Parathyroid adenoma (tissue), 2 donors: ENCODE data around the gene HMGN3.
"Not testable (repeated sequence)": the region's sequence is repeated elsewhere in the genome, so short reads cannot be mapped to it uniquely, and the experiment has no call there.

Experiments used
- H2AFZ ChIP-seq: fragments of 300-600 bp; sonication (generic); one replicate; pipeline ENCODE4 v1.7.0; 2017; ENCODE audit warnings: antibody characterized with exemption, mild to moderate bottlenecking
- H3K27ac ChIP-seq: fragments of 300-600 bp; sonication (generic); one replicate; pipeline ENCODE4 v1.7.0; 2017
- H3K27me3 ChIP-seq: fragments of 300-600 bp; sonication (generic); one replicate; pipeline ENCODE4 v1.7.0; 2017; ENCODE audit warnings: low read length; ENCODE audit not compliant: control insufficient read depth, insufficient read depth
- H3K36me3 ChIP-seq: fragments of 300-600 bp; sonication (generic); one replicate; pipeline ENCODE4 v1.7.0; 2017; ENCODE audit warnings: low read length; ENCODE audit not compliant: control insufficient read depth, insufficient read depth
- H3K4me1 ChIP-seq: fragments of 300-600 bp; sonication (generic); one replicate; pipeline ENCODE4 v1.7.0; 2017; ENCODE audit warnings: control low read depth
- H3K4me2 ChIP-seq: fragments of 300-600 bp; sonication (generic); one replicate; pipeline ENCODE4 v1.7.0; 2017; ENCODE audit warnings: low read length
- H3K4me3 ChIP-seq: fragments of 300-600 bp; sonication (generic); one replicate; pipeline ENCODE4 v1.7.0; 2017; ENCODE audit warnings: low read depth, low read length
- H3K79me2 ChIP-seq: fragments of 300-600 bp; sonication (generic); one replicate; pipeline ENCODE4 v1.7.0; 2017; ENCODE audit warnings: control low read depth
- H3K9ac ChIP-seq: fragments of 300-600 bp; sonication (generic); one replicate; pipeline ENCODE4 v1.7.0; 2017; ENCODE audit warnings: mild to moderate bottlenecking
- H3K9me3 ChIP-seq: fragments of 300-600 bp; sonication (generic); one replicate; pipeline ENCODE4 v1.7.0; 2017; ENCODE audit warnings: low read length; ENCODE audit not compliant: control insufficient read depth
- TF ChIP-seq, protein P1 (sequence below): fragments of 300-600 bp; sonication (generic); IDR thresholded peaks from one replicate; pipeline ENCODE4 v1.7.0; 2017; ENCODE audit warnings: antibody characterized with exemption, mild to moderate bottlenecking
- donor health status: primary hyperparathyroidism.

HMGN3 gene

DNA sequence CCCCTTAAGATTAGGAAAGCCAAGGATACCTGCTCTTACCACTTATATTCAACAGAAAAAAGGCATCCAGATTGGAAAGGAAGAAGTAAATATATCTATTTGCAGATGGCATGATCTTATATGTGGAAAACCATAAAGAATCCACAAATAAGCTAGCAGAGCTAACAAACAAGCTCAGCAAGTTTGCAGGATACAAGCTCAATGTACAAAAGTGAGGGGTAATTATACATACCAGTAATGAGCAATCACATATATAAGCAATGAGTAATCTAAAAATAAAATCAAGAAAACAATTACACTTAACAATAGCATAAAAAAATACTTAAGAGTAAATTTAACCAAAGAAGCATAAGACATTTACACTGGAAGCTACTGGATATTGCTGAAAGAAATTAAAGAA lies 31.6 kb upstream of the HMGN3 start:
- Histone ChIP-seq H3K36me3 (no peaks in the 10 kb centered on the region), H3K4me1 (no peaks in the 10 kb centered on the region), H3K27ac (no peak overlapping the region), H3K79me2 (no peaks in the 10 kb centered on the region), H3K27me3 (no peaks in the 10 kb centered on the region), H3K9ac (no peak overlapping the region), H3K4me2 (no peak overlapping the region), H3K4me3 (no peak overlapping the region), H2AFZ (no peak overlapping the region), H3K9me3 (no peaks in the 10 kb centered on the region)
- TF ChIP-seq, protein P1, sequence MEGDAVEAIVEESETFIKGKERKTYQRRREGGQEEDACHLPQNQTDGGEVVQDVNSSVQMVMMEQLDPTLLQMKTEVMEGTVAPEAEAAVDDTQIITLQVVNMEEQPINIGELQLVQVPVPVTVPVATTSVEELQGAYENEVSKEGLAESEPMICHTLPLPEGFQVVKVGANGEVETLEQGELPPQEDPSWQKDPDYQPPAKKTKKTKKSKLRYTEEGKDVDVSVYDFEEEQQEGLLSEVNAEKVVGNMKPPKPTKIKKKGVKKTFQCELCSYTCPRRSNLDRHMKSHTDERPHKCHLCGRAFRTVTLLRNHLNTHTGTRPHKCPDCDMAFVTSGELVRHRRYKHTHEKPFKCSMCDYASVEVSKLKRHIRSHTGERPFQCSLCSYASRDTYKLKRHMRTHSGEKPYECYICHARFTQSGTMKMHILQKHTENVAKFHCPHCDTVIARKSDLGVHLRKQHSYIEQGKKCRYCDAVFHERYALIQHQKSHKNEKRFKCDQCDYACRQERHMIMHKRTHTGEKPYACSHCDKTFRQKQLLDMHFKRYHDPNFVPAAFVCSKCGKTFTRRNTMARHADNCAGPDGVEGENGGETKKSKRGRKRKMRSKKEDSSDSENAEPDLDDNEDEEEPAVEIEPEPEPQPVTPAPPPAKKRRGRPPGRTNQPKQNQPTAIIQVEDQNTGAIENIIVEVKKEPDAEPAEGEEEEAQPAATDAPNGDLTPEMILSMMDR, result no peak

DNA sequence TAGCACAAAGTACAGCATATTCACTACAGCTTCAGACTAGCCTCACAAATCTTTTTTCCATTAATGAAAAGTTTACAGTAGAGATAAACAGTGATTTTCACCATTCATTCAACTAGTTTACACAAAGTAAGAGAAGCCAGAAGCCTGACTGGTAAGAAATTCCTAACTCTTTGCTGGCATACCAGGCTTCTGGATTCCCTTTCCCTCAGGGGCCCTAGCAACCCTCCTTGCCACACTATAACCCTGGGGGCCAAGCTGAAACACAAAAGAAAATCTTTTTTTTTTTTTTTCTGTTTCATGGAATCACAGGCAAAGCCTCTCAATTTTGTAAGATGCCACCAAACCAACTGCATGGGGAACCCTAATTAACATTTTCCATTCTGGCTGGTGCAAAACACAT lies 28.9 kb upstream of the HMGN3 start:
- Histone ChIP-seq H2AFZ (no peak overlapping the region), H3K27ac (no peak overlapping the region), H3K9me3 (no peaks in the 10 kb centered on the region), H3K4me1 (no peaks in the 10 kb centered on the region), H3K9ac (no peak overlapping the region), H3K79me2 (no peaks in the 10 kb centered on the region), H3K36me3 (no peaks in the 10 kb centered on the region), H3K4me2 (no peak overlapping the region), H3K4me3 (no peak overlapping the region), H3K27me3 (no peaks in the 10 kb centered on the region)
- TF ChIP-seq, protein P1, result no peak

- no peak overlapping the region for H3K9ac ChIP-seq
- no peak overlapping the region for H3K4me2 ChIP-seq
- TF ChIP-seq, protein P1, result no peak
- H3K9me3 ChIP-seq, result no peaks in the 10 kb centered on the region
- H3K4me1 ChIP-seq, result no peaks in the 10 kb centered on the region
- no peaks in the 10 kb centered on the region for H3K36me3 ChIP-seq
- H3K27ac ChIP-seq, result no peak overlapping the region
- no peaks in the 10 kb centered on the region for H3K79me2 ChIP-seq
- no peak overlapping the region for H3K4me3 ChIP-seq
- H2AFZ ChIP-seq, result no peak overlapping the region
- no peaks in the 10 kb centered on the region for H3K27me3 ChIP-seq
Observed at GRCh38 chr6:79261666-79262065, 27.2 kb upstream of the HMGN3 start.

DNA sequence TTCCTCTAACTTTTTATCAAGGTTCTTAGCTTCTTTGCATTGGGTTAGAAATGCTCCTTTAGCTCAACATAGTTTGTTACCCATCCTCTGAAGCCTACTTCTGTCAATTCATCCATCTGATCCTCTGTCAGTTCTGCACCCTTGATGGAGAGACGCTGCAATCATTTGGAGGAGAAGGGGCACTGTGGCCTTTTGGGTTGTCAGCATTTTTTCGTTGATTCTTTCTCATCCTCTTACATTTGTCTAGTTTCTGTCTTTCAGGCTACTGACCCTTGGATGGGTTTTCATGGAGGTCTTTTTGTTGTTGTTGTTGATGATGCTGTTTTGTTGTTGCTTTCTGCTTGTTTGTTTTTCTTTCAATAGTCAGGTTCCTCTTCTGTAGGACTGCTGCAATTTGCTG lies 26.3 kb upstream of the HMGN3 start:
- no peak overlapping the region for H2AFZ ChIP-seq
- TF ChIP-seq, protein P1, result no peak
- no peak overlapping the region for H3K9ac ChIP-seq
- H3K27me3 ChIP-seq, result no peaks in the 10 kb centered on the region
- H3K4me2 ChIP-seq, result no peak overlapping the region
- H3K79me2 ChIP-seq, result no peaks in the 10 kb centered on the region
- H3K9me3 ChIP-seq, result no peaks in the 10 kb centered on the region
- H3K27ac ChIP-seq, result no peak overlapping the region
- no peaks in the 10 kb centered on the region for H3K36me3 ChIP-seq
- H3K4me3 ChIP-seq, result no peak overlapping the region
- H3K4me1 ChIP-seq, result no peaks in the 10 kb centered on the region

DNA sequence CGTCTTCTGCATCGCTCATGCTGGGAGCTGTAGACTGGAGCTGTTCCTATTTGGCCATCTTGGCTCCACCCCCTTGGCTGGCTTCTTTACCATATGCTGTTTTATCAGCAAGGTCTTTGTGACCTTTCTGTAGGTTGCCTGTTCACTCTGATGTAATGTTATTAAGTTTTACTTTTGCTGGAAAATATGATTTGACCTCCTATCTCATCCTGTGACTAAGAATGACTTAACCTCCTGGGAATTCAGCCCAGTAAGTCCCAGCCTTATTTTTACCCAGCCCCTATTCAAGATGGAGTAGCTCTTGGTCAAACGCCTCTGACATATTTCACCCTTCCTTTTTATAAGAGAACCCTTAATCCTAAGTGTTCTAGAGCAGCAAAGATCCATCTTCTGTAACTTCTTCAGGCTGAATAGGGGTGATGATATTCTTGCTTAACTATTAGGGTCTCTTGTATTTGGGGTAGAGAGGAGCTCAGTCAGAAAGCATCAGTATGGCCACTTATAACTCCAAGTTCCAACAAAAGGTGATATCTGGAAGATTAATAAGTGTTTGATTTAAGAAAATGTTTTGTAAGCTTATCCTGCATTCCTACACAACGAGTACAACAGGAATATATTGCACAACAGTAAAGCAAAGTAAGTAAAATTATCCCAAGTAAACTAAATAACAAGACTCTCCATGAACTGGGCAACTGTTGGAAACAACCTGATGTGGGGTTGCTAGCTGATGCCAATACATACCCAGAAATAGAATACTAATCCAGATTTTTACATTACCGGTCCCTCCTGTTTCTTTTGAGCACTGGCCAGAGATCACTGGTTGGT lies 23.1 kb upstream of the HMGN3 start:
- H3K27me3 ChIP-seq, result no peaks in the 10 kb centered on the region
- H3K36me3 ChIP-seq, result no peaks in the 10 kb centered on the region
- H3K4me1 ChIP-seq, result no peaks in the 10 kb centered on the region
- no peak overlapping the region for H3K9ac ChIP-seq
- no peaks in the 10 kb centered on the region for H3K79me2 ChIP-seq
- H3K27ac ChIP-seq, result no peak overlapping the region
- no peak overlapping the region for H3K4me3 ChIP-seq
- TF ChIP-seq, protein P1, result no peak
- no peaks in the 10 kb centered on the region for H3K9me3 ChIP-seq
- no peak overlapping the region for H3K4me2 ChIP-seq
- no peak overlapping the region for H2AFZ ChIP-seq

DNA sequence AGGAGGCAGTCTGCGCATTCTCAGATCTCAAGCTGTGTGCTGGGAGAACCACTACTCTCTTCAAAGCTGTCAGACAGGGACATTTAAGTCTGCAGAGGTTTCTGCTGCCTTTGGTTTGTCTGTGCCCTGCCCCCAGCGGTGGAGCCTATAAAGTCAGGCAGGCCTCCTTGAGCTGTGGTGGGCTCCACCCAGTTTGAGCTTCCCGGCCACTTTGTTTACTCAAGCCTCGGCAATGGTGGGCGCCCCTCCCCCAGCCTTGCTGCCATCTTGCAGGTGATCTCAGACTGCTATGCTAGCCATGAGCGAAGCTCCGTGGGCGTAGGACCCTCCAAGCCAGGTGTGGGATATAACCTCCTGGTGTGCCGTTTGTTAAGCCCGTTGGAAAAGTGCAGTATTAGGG lies 22.3 kb upstream of the HMGN3 start:
- H2AFZ ChIP-seq, H3K36me3 ChIP-seq, H3K27me3 ChIP-seq, H3K27ac ChIP-seq, H3K4me2 ChIP-seq, H3K79me2 ChIP-seq, H3K9me3 ChIP-seq, H3K9ac ChIP-seq, H3K4me1 ChIP-seq, H3K4me3 ChIP-seq: not testable (repeated sequence)

- H3K79me2 ChIP-seq, H3K9me3 ChIP-seq, H3K4me2 ChIP-seq, H3K27ac ChIP-seq, H3K4me1 ChIP-seq, H3K9ac ChIP-seq, H3K36me3 ChIP-seq, H3K27me3 ChIP-seq, H2AFZ ChIP-seq, H3K4me3 ChIP-seq: not testable (repeated sequence)
Observed at GRCh38 chr6:79255086-79255485, 20.6 kb upstream of the HMGN3 start.
